DMS 273 (cell line): ENCODE data around the gene TAL1.
A peak's percentile ranks its signal among the peaks of the same experiment; 100 is the strongest.

Experiments
- DNase-seq: peaks from one replicate; lab custom pipeline; 2025; ENCODE audit not compliant: unreplicated experiment; lab: John Stamatoyannopoulos, UW

Gene TAL1

DNA sequence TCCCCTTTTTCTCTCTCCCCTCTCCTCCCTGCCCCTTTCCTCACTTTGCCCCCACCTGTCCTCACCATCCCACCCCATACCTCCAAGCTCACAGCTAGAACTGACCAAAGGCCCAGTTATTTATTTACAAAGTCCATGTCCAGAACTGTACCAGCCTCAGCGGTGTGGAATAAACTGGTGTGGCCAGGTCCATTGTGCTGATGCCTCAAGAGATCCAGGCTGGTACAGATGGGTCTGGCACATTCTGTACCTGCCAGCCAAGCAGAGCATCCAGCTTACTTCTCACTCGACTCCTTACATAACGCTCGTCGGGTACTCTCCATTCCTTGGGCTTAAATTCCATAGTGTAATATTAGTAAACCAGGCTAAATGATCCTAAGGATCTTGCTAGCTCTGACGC lies 54.0 kb downstream of the TAL1 start:
- DNase-seq = no peak

DNA sequence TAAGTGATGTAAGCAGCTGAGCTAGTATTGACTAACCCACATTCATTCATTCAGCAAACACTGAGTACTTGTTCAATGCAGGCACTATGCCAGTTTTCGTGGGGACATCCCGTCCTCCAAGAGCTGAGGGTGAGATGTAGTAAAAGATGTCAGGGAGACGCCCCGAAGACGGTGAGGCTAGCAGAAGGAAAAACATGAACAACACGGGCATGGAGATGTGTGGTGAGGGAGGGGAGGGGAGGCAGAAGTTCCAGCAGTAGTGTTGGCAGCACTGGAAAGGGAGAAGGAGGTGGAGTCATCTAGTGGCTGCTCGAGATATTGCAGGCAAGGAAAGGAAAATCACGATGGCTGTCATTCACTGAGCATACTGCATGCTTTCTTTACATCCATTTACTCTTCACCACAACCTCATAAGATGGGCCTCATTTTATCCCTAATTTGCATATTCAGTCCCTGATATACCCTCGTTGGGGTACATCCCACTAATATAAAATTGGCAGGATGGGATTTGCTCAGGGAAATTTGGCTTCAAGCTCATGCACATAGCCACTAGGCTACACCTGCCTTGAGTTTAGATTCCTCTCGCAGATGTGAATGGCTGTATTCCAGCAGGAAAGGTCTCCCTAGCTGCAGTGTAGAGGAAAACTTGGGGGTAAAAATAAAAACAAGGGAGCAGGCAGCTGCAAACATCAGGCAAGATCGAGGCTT lies 56.6 kb downstream of the TAL1 start:
- peak; percentile 84 for DNase-seq

DNA sequence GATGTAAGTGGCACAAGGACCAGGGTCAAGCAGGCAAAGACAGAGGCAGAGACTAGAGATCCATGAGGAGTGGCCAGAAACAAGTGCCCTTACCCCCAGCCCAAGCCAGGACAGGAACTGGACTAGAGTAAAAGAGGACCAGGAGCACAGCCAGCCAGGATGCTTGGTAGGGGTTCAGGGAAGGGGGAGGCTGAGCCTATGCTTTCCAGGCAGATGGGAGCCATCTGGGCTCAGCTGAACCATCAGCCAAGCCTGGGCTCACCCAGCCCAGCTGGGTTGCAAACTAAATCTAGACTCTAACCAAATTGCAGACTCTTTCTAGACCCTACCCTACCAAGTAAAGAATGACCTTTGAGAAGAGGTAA lies 57.4 kb downstream of the TAL1 start:
- DNase-seq = peak; percentile 67

DNA sequence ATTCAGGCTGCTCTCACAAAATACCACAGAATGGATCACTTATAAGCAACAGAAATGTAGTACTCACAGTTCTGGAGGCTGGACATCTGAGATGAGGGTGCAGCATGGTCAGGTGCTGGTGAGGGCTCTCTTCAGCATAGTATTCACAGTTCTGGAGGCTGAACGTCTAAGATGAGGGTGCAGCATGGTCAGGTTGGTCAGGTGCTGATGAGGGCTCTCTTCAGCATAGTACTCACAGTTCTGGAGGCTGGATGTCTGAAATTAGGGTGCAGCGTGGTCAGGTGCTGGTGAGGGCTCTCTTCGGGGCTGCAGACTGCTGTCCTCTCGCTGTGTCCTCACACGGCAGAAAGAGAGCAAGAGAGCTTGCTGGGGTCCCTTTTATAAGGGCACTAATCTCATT lies 59.2 kb downstream of the TAL1 start:
- no peak for DNase-seq
